Measurements from ENCODE around the gene ABCA4. TPM values are rescaled to one million over a fixed set of nuclear protein-coding genes. Genes with fewer than 3 reads are reported as not detected.

Gene ABCA4
- total RNA-seq, 1 donor from 2014 or later = 2.1 TPM

DNA sequence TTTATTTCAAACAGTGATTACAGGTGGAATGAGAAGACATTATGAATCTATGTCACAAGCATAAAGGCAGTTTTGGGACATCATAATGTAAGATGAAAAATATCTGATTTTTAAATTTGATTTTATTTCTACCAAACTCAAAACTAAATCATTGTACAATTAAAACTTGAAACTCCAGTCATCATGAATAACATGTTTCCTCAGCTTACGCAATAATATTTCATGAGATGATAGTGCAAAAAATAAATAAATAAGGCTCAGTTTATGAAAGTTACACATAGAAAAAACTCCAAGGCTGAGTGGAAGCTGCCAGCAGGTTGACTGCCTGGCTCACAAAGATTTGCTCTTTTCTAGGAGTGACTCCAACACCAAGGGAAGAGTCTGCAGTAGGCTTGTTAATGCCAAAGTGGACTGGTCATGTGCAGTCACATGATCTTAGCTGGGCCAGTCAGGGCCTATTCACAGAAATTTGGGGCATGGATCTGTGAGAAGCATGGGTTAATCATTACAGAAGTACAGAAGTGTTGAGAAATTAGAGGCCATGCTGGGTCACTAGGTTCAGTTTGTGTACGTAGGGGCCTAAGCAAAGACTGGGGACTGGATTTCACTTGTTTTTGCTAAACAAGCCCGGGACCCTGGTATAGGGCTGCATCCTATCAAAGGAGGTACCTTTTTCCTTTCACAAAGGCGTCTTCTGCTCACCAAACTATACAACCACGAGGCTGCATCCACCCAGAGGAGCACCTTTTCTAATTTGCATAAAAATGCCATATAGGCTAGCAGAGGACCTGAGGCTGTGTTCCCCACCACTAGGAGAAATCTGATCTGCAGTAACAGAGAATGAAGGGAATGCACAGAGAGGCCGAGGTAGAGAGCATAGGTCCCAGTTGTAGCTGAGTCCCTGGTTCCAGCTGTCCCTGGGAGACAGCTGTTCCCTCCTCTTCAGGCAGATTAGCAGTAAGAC, 4.9 kb upstream of the ABCA4 start:
- Histone ChIP-seq H3K9ac (ENCODE audit: low read depth in 1 of 3, low read length in 3 of 3) (no peak overlapping the region), H3K36me3 (ENCODE audit: control insufficient read depth in 3 of 3, insufficient read depth in 3 of 3, low read length in 3 of 3) (no peaks in the 10 kb centered on the region), H3K4me3 (ENCODE audit: low read length in 3 of 3) (no peak overlapping the region), H3K27ac (ENCODE audit: low read depth, low read length) (no peak overlapping the region), H3K9me3 (ENCODE audit: control insufficient read depth in 3 of 3, low read length in 3 of 3) (no peaks in the 10 kb centered on the region), H3K27me3 (ENCODE audit: control insufficient read depth in 3 of 3, insufficient read depth in 3 of 3, low read length in 3 of 3) (no peaks in the 10 kb centered on the region), H3K4me1 (ENCODE audit: control insufficient read depth in 3 of 3, insufficient read depth in 3 of 3, low read length in 3 of 3) (peaks cover 0 to 5% (median 0%) of the 10 kb centered on the region in 3 donors)

DNA sequence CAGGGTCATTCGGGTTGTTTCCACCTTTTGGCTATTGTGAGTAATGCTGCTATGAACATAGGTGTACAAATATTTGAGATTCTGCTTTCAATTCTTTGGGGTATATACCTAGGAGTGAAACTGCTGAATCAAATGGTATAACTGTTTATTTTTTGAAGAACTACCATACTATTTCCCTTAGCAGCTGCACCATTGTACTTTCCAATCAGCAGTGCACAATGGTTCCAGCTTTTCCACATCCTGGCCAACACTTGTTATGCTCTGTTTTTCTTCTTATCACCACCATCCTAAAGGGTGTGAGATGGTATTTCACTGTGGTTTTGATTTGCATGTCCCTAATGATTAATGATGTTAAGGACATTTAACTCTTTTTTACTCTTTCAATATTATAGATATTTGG, 3.6 kb upstream of the ABCA4 start:
- Histone ChIP-seq H3K4me3 (ENCODE audit: low read length in 3 of 3) (no peak overlapping the region), H3K4me1 (ENCODE audit: control insufficient read depth in 3 of 3, insufficient read depth in 3 of 3, low read length in 3 of 3) (peaks cover 0 to 5% (median 0%) of the 10 kb centered on the region in 3 donors), H3K9me3 (ENCODE audit: control insufficient read depth in 3 of 3, low read length in 3 of 3) (no peaks in the 10 kb centered on the region), H3K9ac (ENCODE audit: low read depth in 1 of 3, low read length in 3 of 3) (no peak overlapping the region), H3K36me3 (ENCODE audit: control insufficient read depth in 3 of 3, insufficient read depth in 3 of 3, low read length in 3 of 3) (no peaks in the 10 kb centered on the region), H3K27me3 (ENCODE audit: control insufficient read depth in 3 of 3, insufficient read depth in 3 of 3, low read length in 3 of 3) (no peaks in the 10 kb centered on the region), H3K27ac (ENCODE audit: low read depth, low read length) (no peak overlapping the region)

GRCh38 chr1:94122201-94122970, 1.4 kb upstream of the ABCA4 start:
- Histone ChIP-seq H3K27ac (ENCODE audit: low read depth, low read length) (no peak overlapping the region), H3K9ac (ENCODE audit: low read depth in 1 of 3, low read length in 3 of 3) (no peak overlapping the region), H3K9me3 (ENCODE audit: control insufficient read depth in 3 of 3, low read length in 3 of 3) (no peaks in the 10 kb centered on the region), H3K36me3 (ENCODE audit: control insufficient read depth in 3 of 3, insufficient read depth in 3 of 3, low read length in 3 of 3) (no peaks in the 10 kb centered on the region), H3K4me1 (ENCODE audit: control insufficient read depth in 3 of 3, insufficient read depth in 3 of 3, low read length in 3 of 3) (peaks cover 0 to 8% (median 4%) of the 10 kb centered on the region in 3 donors), H3K27me3 (ENCODE audit: control insufficient read depth in 3 of 3, insufficient read depth in 3 of 3, low read length in 3 of 3) (no peaks in the 10 kb centered on the region), H3K4me3 (ENCODE audit: low read length in 3 of 3) (no peak overlapping the region)

GRCh38 chr1:94121411-94121821, 468 bp upstream of the ABCA4 start:
- Histone ChIP-seq H3K4me3 (ENCODE audit: low read length in 3 of 3) (no peak overlapping the region), H3K27me3 (ENCODE audit: control insufficient read depth in 3 of 3, insufficient read depth in 3 of 3, low read length in 3 of 3) (no peaks in the 10 kb centered on the region), H3K36me3 (ENCODE audit: control insufficient read depth in 3 of 3, insufficient read depth in 3 of 3, low read length in 3 of 3) (no peaks in the 10 kb centered on the region), H3K27ac (ENCODE audit: low read depth, low read length) (no peak overlapping the region), H3K9me3 (ENCODE audit: control insufficient read depth in 3 of 3, low read length in 3 of 3) (no peaks in the 10 kb centered on the region), H3K4me1 (ENCODE audit: control insufficient read depth in 3 of 3, insufficient read depth in 3 of 3, low read length in 3 of 3) (peaks cover 3 to 12% (median 11%) of the 10 kb centered on the region in 3 donors), H3K9ac (ENCODE audit: low read depth in 1 of 3, low read length in 3 of 3) (no peak overlapping the region)

GRCh38 chr1:94120570-94120901, 412 bp downstream of the ABCA4 start:
- Histone ChIP-seq H3K9me3 (ENCODE audit: control insufficient read depth in 3 of 3, low read length in 3 of 3) (no peaks in the 10 kb centered on the region), H3K36me3 (ENCODE audit: control insufficient read depth in 3 of 3, insufficient read depth in 3 of 3, low read length in 3 of 3) (no peaks in the 10 kb centered on the region), H3K27ac (ENCODE audit: low read depth, low read length) (no peak overlapping the region), H3K9ac (ENCODE audit: low read depth in 1 of 3, low read length in 3 of 3) (no peak overlapping the region), H3K4me3 (ENCODE audit: low read length in 3 of 3) (no peak overlapping the region), H3K4me1 (ENCODE audit: control insufficient read depth in 3 of 3, insufficient read depth in 3 of 3, low read length in 3 of 3) (peaks cover 6 to 11% (median 7%) of the 10 kb centered on the region in 3 donors), H3K27me3 (ENCODE audit: control insufficient read depth in 3 of 3, insufficient read depth in 3 of 3, low read length in 3 of 3) (no peaks in the 10 kb centered on the region)

GRCh38 chr1:94119796-94120569, 965 bp downstream of the ABCA4 start:
- H3K9ac ChIP-seq (ENCODE audit: low read depth in 1 of 3, low read length in 3 of 3) = no peak overlapping the region
- no peaks in the 10 kb centered on the region for H3K9me3 ChIP-seq (ENCODE audit: control insufficient read depth in 3 of 3, low read length in 3 of 3)
- no peak overlapping the region for H3K27ac ChIP-seq (ENCODE audit: low read depth, low read length)
- no peaks in the 10 kb centered on the region for H3K36me3 ChIP-seq (ENCODE audit: control insufficient read depth in 3 of 3, insufficient read depth in 3 of 3, low read length in 3 of 3)
- no peaks in the 10 kb centered on the region for H3K27me3 ChIP-seq (ENCODE audit: control insufficient read depth in 3 of 3, insufficient read depth in 3 of 3, low read length in 3 of 3)
- H3K4me1 ChIP-seq (ENCODE audit: control insufficient read depth in 3 of 3, insufficient read depth in 3 of 3, low read length in 3 of 3) = peaks cover 6 to 11% (median 7%) of the 10 kb centered on the region in 3 donors
- H3K4me3 ChIP-seq (ENCODE audit: low read length in 3 of 3) = no peak overlapping the region

DNA sequence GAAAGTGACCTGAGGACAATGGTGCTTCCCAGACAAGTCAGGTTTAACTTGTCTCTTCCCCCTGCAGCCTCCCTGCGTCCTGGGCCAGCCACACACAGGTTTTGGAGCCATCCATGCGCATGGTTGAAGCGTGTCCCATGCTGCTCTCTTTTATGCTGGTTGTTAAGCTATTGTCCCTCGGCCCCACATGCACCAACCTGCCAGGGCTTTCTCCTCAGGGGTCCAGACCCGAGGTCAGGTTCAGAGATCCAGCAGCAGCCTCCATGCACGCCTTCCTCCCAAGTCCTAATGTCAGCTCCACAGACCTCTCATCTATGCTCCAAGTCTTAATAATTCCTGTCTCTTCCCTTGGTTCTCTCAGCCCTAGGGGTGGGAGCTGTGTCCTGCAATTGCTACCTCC, 1.6 kb downstream of the ABCA4 start:
- Histone ChIP-seq H3K27ac (ENCODE audit: low read depth, low read length) (no peak overlapping the region), H3K36me3 (ENCODE audit: control insufficient read depth in 3 of 3, insufficient read depth in 3 of 3, low read length in 3 of 3) (no peaks in the 10 kb centered on the region), H3K4me1 (ENCODE audit: control insufficient read depth in 3 of 3, insufficient read depth in 3 of 3, low read length in 3 of 3) (peaks cover 6 to 11% (median 7%) of the 10 kb centered on the region in 3 donors), H3K4me3 (ENCODE audit: low read length in 3 of 3) (no peak overlapping the region), H3K9ac (ENCODE audit: low read depth in 1 of 3, low read length in 3 of 3) (no peak overlapping the region), H3K9me3 (ENCODE audit: control insufficient read depth in 3 of 3, low read length in 3 of 3) (no peaks in the 10 kb centered on the region), H3K27me3 (ENCODE audit: control insufficient read depth in 3 of 3, insufficient read depth in 3 of 3, low read length in 3 of 3) (no peaks in the 10 kb centered on the region)

GRCh38 chr1:94118471-94118870, 2.5 kb downstream of the ABCA4 start:
- Histone ChIP-seq H3K36me3 (ENCODE audit: control insufficient read depth in 3 of 3, insufficient read depth in 3 of 3, low read length in 3 of 3) (no peaks in the 10 kb centered on the region), H3K4me3 (ENCODE audit: low read length in 3 of 3) (no peak overlapping the region), H3K27ac (ENCODE audit: low read depth, low read length) (no peak overlapping the region), H3K27me3 (ENCODE audit: control insufficient read depth in 3 of 3, insufficient read depth in 3 of 3, low read length in 3 of 3) (no peaks in the 10 kb centered on the region), H3K9ac (ENCODE audit: low read depth in 1 of 3, low read length in 3 of 3) (no peak overlapping the region), H3K9me3 (ENCODE audit: control insufficient read depth in 3 of 3, low read length in 3 of 3) (no peaks in the 10 kb centered on the region), H3K4me1 (ENCODE audit: control insufficient read depth in 3 of 3, insufficient read depth in 3 of 3, low read length in 3 of 3) (peaks cover 6 to 11% (median 7%) of the 10 kb centered on the region in 3 donors)

DNA sequence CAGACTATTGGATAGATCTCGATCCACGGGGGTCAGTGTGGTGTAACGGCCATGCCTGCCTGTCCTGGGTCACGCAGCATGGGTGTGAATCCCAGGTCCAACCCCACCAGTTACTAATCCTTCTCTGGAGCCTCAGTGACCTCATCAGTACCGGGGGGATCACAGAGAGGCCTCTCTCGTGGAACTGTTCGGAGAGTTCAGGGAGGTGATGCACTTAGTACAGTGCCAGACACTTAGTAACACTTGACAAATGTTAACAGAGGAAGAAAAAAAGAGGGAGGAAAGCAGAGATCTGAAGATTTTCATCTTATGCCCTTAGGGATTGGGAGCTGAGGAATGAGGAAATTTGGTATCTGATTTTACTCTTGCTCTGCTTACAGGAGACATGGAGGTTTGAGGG, 2.9 kb downstream of the ABCA4 start:
- Histone ChIP-seq H3K36me3 (ENCODE audit: control insufficient read depth in 3 of 3, insufficient read depth in 3 of 3, low read length in 3 of 3) (no peaks in the 10 kb centered on the region), H3K9me3 (ENCODE audit: control insufficient read depth in 3 of 3, low read length in 3 of 3) (no peaks in the 10 kb centered on the region), H3K27ac (ENCODE audit: low read depth, low read length) (no peak overlapping the region), H3K4me1 (ENCODE audit: control insufficient read depth in 3 of 3, insufficient read depth in 3 of 3, low read length in 3 of 3) (peaks cover 6 to 11% (median 7%) of the 10 kb centered on the region in 3 donors), H3K4me3 (ENCODE audit: low read length in 3 of 3) (no peak overlapping the region), H3K27me3 (ENCODE audit: control insufficient read depth in 3 of 3, insufficient read depth in 3 of 3, low read length in 3 of 3) (no peaks in the 10 kb centered on the region), H3K9ac (ENCODE audit: low read depth in 1 of 3, low read length in 3 of 3) (no peak overlapping the region)
